Heart left ventricle (tissue), 16 donors: Measurements from ENCODE around the gene PYGL. TPM values are rescaled to one million over a fixed set of nuclear protein-coding genes. Genes with fewer than 3 reads are reported as not detected.

Experiments used
- ATAC-seq, 4 donors: fragments of 200-7000 bp; cut with Tn5 transposase; one replicate each; pipeline ENCODE4 v1.9.1; 2020 to 2022; ENCODE audit warnings: moderate library complexity in 4 of 4, mild to moderate bottlenecking in 3 of 4, moderate number of reproducible peaks in 1 of 4
- DNase-seq, 5 donors: peaks; one replicate each; pipeline ENCODE4 v3.0.0-alpha.2; 2020
- H3K27ac ChIP-seq, 12 donors: fragments of 200-600 bp; sonication (generic) in 4 of 12; one replicate each; pipeline versions ENCODE4 v1.5.0 to v1.8.0; 2016 to 2022; ENCODE audit warnings: mild to moderate bottlenecking in 2 of 12
- H3K27me3 ChIP-seq, 9 donors: fragments of 200-600 bp; sonication (generic) in 2 of 9; one replicate each; pipeline versions ENCODE4 v1.5.1 to v1.8.0; 2016 to 2022; ENCODE audit warnings: mild to moderate bottlenecking in 3 of 9
- H3K36me3 ChIP-seq, 9 donors: fragments of 200-600 bp; sonication (generic) in 2 of 9; one replicate each; pipeline versions ENCODE4 v1.5.0 to v1.8.0; 2018 to 2022; ENCODE audit warnings: mild to moderate bottlenecking in 2 of 9
- H3K4me1 ChIP-seq, 12 donors: fragments of 200-600 bp; sonication (generic) in 4 of 12; one replicate each; pipeline versions ENCODE4 v1.5.0 to v1.8.0; 2016 to 2022; ENCODE audit warnings: mild to moderate bottlenecking in 3 of 12
- H3K4me3 ChIP-seq, 12 donors: fragments of 200-600 bp; sonication (generic) in 4 of 12; one replicate each; pipeline versions ENCODE4 v1.5.0 to v1.8.0; 2017 to 2022; ENCODE audit warnings: mild to moderate bottlenecking in 9 of 12, moderate library complexity in 4 of 12
- H3K9me3 ChIP-seq, 12 donors: fragments of 200-600 bp; sonication (generic) in 4 of 12; one replicate each; pipeline versions ENCODE4 v1.5.0 to v1.8.0; 2016 to 2022; ENCODE audit warnings: mild to moderate bottlenecking in 1 of 12
- POLR2A ChIP-seq, 2 donors: fragments of 450-650 bp; IDR thresholded peaks; one replicate each; pipeline ENCODE4 v1.6.1; 2017; ENCODE audit warnings: antibody characterized with exemption in 2 of 2, mild to moderate bottlenecking in 2 of 2, moderate library complexity in 2 of 2
- WGBS, 4 donors: extraction: QIAGEN DNeasy Blood & Tissue Kit in 2 of 4; methylation state at CpG; one replicate each; pipeline versions ENCODE4 v1.1.5 to v1.1.7; 2013 to 2018; 5-methylcytosine and 5-hydroxymethylcytosine counted together
- intact Hi-C, 10 donors: fragments of 100-400 bp; cut with DNase I; formaldehyde crosslinking; loops; one replicate each; pipeline versions ENCODE4 v1.11.1 to v1.14.2; 2022
- polyA plus RNA-seq, 2 donors: library from polyadenylated mRNA; stranded (reverse); fragments of 200-250 nt; gene quantifications; one replicate each; pipeline ENCODE4 v1.2.3, GENCODE V29; 2013
- total RNA-seq, 9 donors: library from RNA; depleted of rRNA in 2 of 9; stranded (reverse); fragments of >200 nt in 2 of 9; fragmentation: NEBNext Ultra II Directional in 3 of 9; extraction: Animal tissue kit (Norgen Biotek cat#: 25700) in 3 of 9; gene quantifications; one replicate each; pipeline versions ENCODE4 v1.1.0 to v1.2.4, GENCODE V29; 2016 to 2023
- TF ChIP-seq, protein P1 (sequence below), 12 donors: fragments of 200-600 bp; sonication (generic) in 4 of 12; IDR thresholded peaks; one replicate each; pipeline versions ENCODE4 v1.5.0 to v1.8.0; 2018 to 2022; ENCODE audit warnings: antibody characterized with exemption in 12 of 12, mild to moderate bottlenecking in 5 of 12
- donor health status: ischemic (EF 13 %, LVEDD 7.1; RV severe dilation, severe dysfunction).
- donor health status: healthy with polysubstance abuse.
- donor health status: DM: no; HTN: yes; CAD: no.
- donor health status: DM: no; HTN: no; CAD: no.
- donor health status: ischemic (EF 25% LVEDD 6.9; RV normal size, moderate dysfunction).
- donor health status: ischemic (EF 25% LVEDD 5.7; RV mildly dilated, moderate dysfunction).
- donor health status: healthy.
- donor health status: DM: yes; HTN: yes; CAD: no.
- donor health status: ischemic (EF 35%, LVEDD 5.7; RV mildly dilated, moderate dysfunction).
- donor health status: nonischemic (EF 11% LVEDD 7.7; RV severe dilation, severe dysfunction).
- donor health status: DM: yes; HTN: yes; CAD: no.
- donor health status: PGD.
- donor health status: ischemic (EF 29% LVEDD 5.4; RV normal size, mild dysfunction).
- donor health status: nonischemic (EF 23%, LVEDD 6.1; RV moderate dilation, normal function).

The PYGL gene
- total and polyA plus RNA-seq, 11 donors = 2.3 to 25.5 (median 6.7) TPM

DNA sequence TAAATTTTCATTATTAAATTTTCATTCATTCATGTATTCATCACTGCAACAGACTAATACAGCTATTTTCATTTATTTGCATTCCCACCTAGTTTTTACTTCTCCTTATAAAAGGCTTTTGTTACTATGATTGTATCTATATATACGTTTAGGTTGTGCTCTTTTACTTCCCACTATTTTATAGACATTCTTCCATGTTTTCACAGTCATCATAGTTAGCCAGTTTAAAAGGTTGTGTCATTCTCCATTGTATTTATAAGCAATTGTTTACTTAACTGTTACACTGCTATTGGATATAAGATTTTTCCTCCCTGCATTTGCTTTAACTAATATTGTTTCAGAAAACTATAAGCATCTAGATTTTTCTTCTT lies 60.5 kb downstream of the PYGL start:
- TF ChIP-seq, protein P1, sequence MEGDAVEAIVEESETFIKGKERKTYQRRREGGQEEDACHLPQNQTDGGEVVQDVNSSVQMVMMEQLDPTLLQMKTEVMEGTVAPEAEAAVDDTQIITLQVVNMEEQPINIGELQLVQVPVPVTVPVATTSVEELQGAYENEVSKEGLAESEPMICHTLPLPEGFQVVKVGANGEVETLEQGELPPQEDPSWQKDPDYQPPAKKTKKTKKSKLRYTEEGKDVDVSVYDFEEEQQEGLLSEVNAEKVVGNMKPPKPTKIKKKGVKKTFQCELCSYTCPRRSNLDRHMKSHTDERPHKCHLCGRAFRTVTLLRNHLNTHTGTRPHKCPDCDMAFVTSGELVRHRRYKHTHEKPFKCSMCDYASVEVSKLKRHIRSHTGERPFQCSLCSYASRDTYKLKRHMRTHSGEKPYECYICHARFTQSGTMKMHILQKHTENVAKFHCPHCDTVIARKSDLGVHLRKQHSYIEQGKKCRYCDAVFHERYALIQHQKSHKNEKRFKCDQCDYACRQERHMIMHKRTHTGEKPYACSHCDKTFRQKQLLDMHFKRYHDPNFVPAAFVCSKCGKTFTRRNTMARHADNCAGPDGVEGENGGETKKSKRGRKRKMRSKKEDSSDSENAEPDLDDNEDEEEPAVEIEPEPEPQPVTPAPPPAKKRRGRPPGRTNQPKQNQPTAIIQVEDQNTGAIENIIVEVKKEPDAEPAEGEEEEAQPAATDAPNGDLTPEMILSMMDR (IDR thresholded peaks at IDR 0.05) = no peak
- TF ChIP-seq POLR2A (IDR thresholded peaks at IDR 0.05) = no peak
- intact Hi-C loops = no loop called here
- ATAC-seq = no peak
- Histone ChIP-seq H3K36me3 (no peaks in the 10 kb centered on the region), H3K4me3 (no peak overlapping the region), H3K27me3 (no peaks in the 10 kb centered on the region), H3K9me3 (no peaks in the 10 kb centered on the region), H3K4me1 (no peaks in the 10 kb centered on the region), H3K27ac (no peak overlapping the region)
- DNase-seq = no peak
- 80 to 90% (median 86%) methylated on average over 1 of the region's 1 CpG for WGBS, 4 donors

- DNase-seq (no peak), ATAC-seq (no peak)
- Histone ChIP-seq H3K4me3 (no peak overlapping the region), H3K27me3 (no peaks in the 10 kb centered on the region), H3K9me3 (no peaks in the 10 kb centered on the region), H3K27ac (no peak overlapping the region), H3K4me1 (no peaks in the 10 kb centered on the region), H3K36me3 (no peaks in the 10 kb centered on the region)
- TF ChIP-seq, protein P1 (IDR thresholded peaks at IDR 0.05) = no peak
- no peak for TF ChIP-seq POLR2A (IDR thresholded peaks at IDR 0.05)
- intact Hi-C loops = no loop called here
- 79 to 87% (median 84%) methylated on average over 8 of the region's 8 CpGs for WGBS, 4 donors
Observed at GRCh38 chr14:50882932-50883826, 61.1 kb downstream of the PYGL start.

DNA sequence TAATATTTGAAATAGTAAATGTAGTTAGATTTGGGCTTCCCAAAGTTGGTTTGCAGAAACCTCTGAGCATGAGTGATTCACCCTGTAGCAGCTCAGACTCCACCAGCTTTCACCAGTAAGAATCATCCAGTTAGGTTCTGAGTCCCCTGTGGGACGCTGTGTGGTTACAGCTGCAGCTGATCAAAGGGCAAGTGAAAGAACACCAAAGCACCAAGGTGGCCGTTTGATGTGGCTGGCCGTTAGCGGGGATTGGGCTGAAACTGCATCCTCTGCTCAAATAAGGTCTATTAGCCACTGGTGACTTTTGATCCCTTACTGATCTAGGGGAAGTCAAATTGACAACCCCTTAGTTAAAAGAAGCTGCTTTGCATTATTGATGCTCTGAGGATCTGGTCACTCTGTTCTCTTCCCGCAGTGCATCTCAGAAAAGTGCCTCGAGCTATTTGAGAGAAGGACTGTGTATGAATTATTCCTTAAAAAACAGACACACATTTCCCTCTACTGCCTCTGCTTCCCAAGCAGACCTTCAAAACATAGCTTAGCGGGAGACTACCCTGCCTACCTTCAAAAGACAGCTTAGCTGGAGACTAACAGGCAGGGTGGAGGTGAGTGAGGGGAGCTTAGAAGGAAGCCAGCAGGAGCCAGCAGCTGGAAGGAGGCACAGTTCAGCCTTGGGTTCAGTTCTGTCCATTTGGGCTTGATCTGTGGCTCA lies 68.8 kb downstream of the PYGL start:
- Histone ChIP-seq H3K27ac (no peak overlapping the region), H3K4me3 (no peak overlapping the region), H3K27me3 (peaks cover 10 to 35% (median 14%) of the 10 kb centered on the region in 9 donors), H3K4me1 (peaks cover 0 to 16% (median 0%) of the 10 kb centered on the region in 12 donors), H3K36me3 (no peaks in the 10 kb centered on the region), H3K9me3 (no peaks in the 10 kb centered on the region)
- DNase-seq = no peak
- no peak for TF ChIP-seq POLR2A (IDR thresholded peaks at IDR 0.05)
- TF ChIP-seq, protein P1 (IDR thresholded peaks at IDR 0.05) = no peak
- intact Hi-C loops = no loop called here
- no peak for ATAC-seq
- 52 to 63% (median 56%) methylated on average over 7 of the region's 7 CpGs for WGBS, 4 donors

DNA sequence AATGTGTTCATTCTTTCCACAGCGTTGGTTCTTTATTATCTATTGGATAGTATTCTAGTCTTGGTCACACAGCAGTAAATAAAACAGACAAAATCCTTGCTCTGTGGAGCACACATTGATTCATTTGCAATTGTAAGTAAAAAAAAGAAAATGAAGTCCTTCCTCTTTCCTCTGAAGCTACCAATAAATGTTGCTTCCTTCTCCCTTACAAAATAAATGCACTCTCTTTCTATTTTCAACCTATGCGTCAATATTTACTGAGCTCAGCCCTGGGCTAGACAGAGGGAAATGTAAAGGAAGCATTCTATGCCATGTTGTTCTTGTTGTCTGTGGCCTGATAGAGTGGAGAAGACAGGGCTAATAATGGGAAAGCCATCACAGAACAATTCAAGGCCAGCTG lies 69.5 kb downstream of the PYGL start:
- DNase-seq = no peak
- intact Hi-C loops = no loop called here
- peaks cover 10 to 38% (median 18%) of the 10 kb centered on the region in 9 donors for H3K27me3 ChIP-seq
- WGBS, 4 donors = 57 to 76% (median 69%) methylated on average over 2 of the region's 2 CpGs
- no peaks in the 10 kb centered on the region for H3K36me3 ChIP-seq
- no peak overlapping the region for H3K27ac ChIP-seq
- H3K9me3 ChIP-seq = no peaks in the 10 kb centered on the region
- H3K4me1 ChIP-seq = peaks cover 0 to 16% (median 0%) of the 10 kb centered on the region in 12 donors
- ATAC-seq = no peak
- TF ChIP-seq, protein P1 (IDR thresholded peaks at IDR 0.05) = no peak
- TF ChIP-seq POLR2A (IDR thresholded peaks at IDR 0.05) = no peak
- H3K4me3 ChIP-seq = no peak overlapping the region
